K562 (cell line): ENCODE data around the gene CDHR2. TPM values are rescaled to one million over a fixed set of nuclear protein-coding genes. Genes with fewer than 3 reads are reported as not detected.

Experiments used
- ATAC-seq: fragments of 200-7000 bp; cut with Tn5 transposase; 3 replicates; pipeline ENCODE4 v1.9.1; 2020; ENCODE audit warnings: moderate library complexity
- BruUV-seq: library from RNA; stranded (reverse); fragments of 400-500 nt; replicated peaks from 2 replicates; lab custom pipeline; 2021; lab: Mats Ljungman, UMichigan
- CTCF ChIA-PET: fragments of 300-600 bp; formaldehyde crosslinking; extraction: SDS; loops from one replicate; lab custom pipeline; 2021; ENCODE audit warnings: low intra/inter-chr PET ratio; lab: Yijun Ruan, JAX
- POLR2A ChIA-PET: fragments of 300-600, 350-650 bp; sonication (Branson Sonifier 250); formaldehyde crosslinking; extraction: SDS; loops from one replicate; lab custom pipeline; 2021; ENCODE audit warnings: antibody characterized with exemption, inconsistent platforms; lab: Yijun Ruan, JAX
- DNase-seq, 4 experiments: peaks; one replicate each; pipeline versions ENCODE4 v3.0.0 to v3.0.0-alpha.2; 2011 to 2018; ENCODE audit warnings: low spot score in 3 of 4, mixed read lengths in 3 of 4; ENCODE audit errors: extremely low read depth in 1 of 4
- FAIRE-seq: peaks from 2 replicates; lab custom pipeline; 2011; peaks lifted over from hg19 to GRCh38; lab: Jason Lieb, UNC
- H2AFZ ChIP-seq: 2 replicates; pipeline ENCODE4 v1.6.0; 2011; ENCODE audit warnings: low read depth, low read length, control low read depth, inconsistent platforms
- H3K27ac ChIP-seq: fragments of 200-600 bp; 3 replicates; pipeline ENCODE4 v1.8.0; 2011; ENCODE audit warnings: low read depth, mild to moderate bottlenecking, control low read depth, inconsistent platforms, low read length, moderate library complexity, mixed read lengths; ENCODE audit errors: extremely low read depth
- H3K27me3 ChIP-seq, 2 experiments: fragments of 300-600 bp in 1 of 2; 2 replicates in 1 of 2; 3 replicates in 1 of 2; pipeline versions ENCODE4 v1.6.0 to v1.8.0; 2011; ENCODE audit warnings: inconsistent platforms in 2 of 2, low read length in 2 of 2, mild to moderate bottlenecking in 1 of 2, mixed read lengths in 1 of 2, moderate library complexity in 1 of 2; ENCODE audit not compliant: control insufficient read depth in 2 of 2, insufficient read depth in 2 of 2
- H3K36me3 ChIP-seq: fragments of 300-600 bp; 3 replicates; pipeline ENCODE4 v1.8.0; 2011; ENCODE audit warnings: mild to moderate bottlenecking, low read length, inconsistent platforms; ENCODE audit not compliant: control insufficient read depth, insufficient read depth
- H3K4me1 ChIP-seq, 2 experiments: fragments of 200-600 bp in 1 of 2; replicated peaks in 1 of 2; 2 replicates in 1 of 2; 3 replicates in 1 of 2; pipeline versions ENCODE4 v1.5.1 to v1.8.0; 2011; ENCODE audit warnings: inconsistent platforms in 2 of 2, low read length in 2 of 2, mild to moderate bottlenecking in 1 of 2, mixed read lengths in 1 of 2, moderate library complexity in 1 of 2; ENCODE audit not compliant: control insufficient read depth in 2 of 2, insufficient read depth in 2 of 2
- H3K4me2 ChIP-seq: 2 replicates; pipeline ENCODE4 v1.6.1; 2011; ENCODE audit warnings: low read length, control low read depth, inconsistent platforms, mixed read lengths; ENCODE audit not compliant: insufficient read depth
- H3K4me3 ChIP-seq: fragments of 200-600 bp; sonication (generic), shearing (Covaris generic); 2 replicates; pipeline ENCODE4 v1.5.1; 2016; ENCODE audit warnings: control low read depth, inconsistent platforms
- H3K79me2 ChIP-seq: fragments of 200-600 bp; 3 replicates; pipeline ENCODE4 v1.8.0; 2011; ENCODE audit warnings: low read length, inconsistent platforms; ENCODE audit not compliant: control insufficient read depth, insufficient read depth
- H3K9ac ChIP-seq, 2 experiments: 2 replicates each; pipeline versions ENCODE4 v1.6.0 to v1.6.1; 2011; ENCODE audit warnings: low read depth in 2 of 2, low read length in 2 of 2, control low read depth in 1 of 2, inconsistent platforms in 1 of 2, mild to moderate bottlenecking in 1 of 2, mixed read lengths in 1 of 2; ENCODE audit not compliant: insufficient read depth in 1 of 2
- H3K9me1 ChIP-seq: one replicate; pipeline ENCODE4 v1.6.0; 2011; ENCODE audit warnings: inconsistent platforms, mild to moderate bottlenecking, low read length, moderate library complexity; ENCODE audit not compliant: control insufficient read depth, insufficient read depth
- H3K9me3 ChIP-seq: replicated peaks from 2 replicates; pipeline ENCODE4 v1.5.1; 2011; ENCODE audit warnings: low read depth, low read length, inconsistent platforms; ENCODE audit not compliant: control insufficient read depth, insufficient read depth
- H4K20me1 ChIP-seq: replicated peaks from 2 replicates; pipeline ENCODE4 v1.6.1; 2011; ENCODE audit warnings: low read length, inconsistent platforms, mixed read lengths; ENCODE audit not compliant: control insufficient read depth, insufficient read depth
- CCAR2 ChIP-seq: fragments of 200-400 bp; formaldehyde crosslinking; IDR thresholded peaks from 2 replicates; pipeline ENCODE4 v1.6.1; 2017; ENCODE audit warnings: mild to moderate bottlenecking, low read depth, low read length
- MAX ChIP-seq: sonication (generic); formaldehyde crosslinking; IDR thresholded peaks from 2 replicates; pipeline ENCODE4 v1.9.0; 2022; ENCODE audit warnings: mild to moderate bottlenecking, missing genetic modification reagents
- RBFOX2 ChIP-seq: fragments of 200-400 bp; formaldehyde crosslinking; IDR thresholded peaks from 2 replicates; pipeline ENCODE4 v1.6.1; 2017; ENCODE audit warnings: low read depth, mild to moderate bottlenecking, low read length, moderate library complexity
- WGBS: fragments of 100-300 bp; shearing (Covaris generic); methylation state at CpG from one replicate; pipeline ENCODE4 v1.1.6; 2016; ENCODE audit warnings: low coverage, mixed read lengths; ENCODE audit not compliant: insufficient coverage; ENCODE audit errors: missing lambda C conversion rate; 5-methylcytosine and 5-hydroxymethylcytosine counted together
- in situ Hi-C: fragments of 300-500 bp; cut with MboI; formaldehyde crosslinking; loops from 4 replicates; pipeline ENCODE4 v1.15.0; 2018; ENCODE audit warnings: inconsistent platforms, mixed read lengths
- intact Hi-C: fragments of 100-400 bp; cut with micrococcal nuclease; formaldehyde crosslinking; loops from 2 replicates; pipeline ENCODE4 v1.14.2; 2022
- polyA plus RNA-seq, 8 experiments: library from polyadenylated mRNA; depleted of rRNA in 4 of 8; stranded (reverse) in 5 of 8; unstranded in 3 of 8; fragments of >200 nt; fragmentation: Nextera tagmentation in 2 of 8; fragmentation: Illumina TruSeq in 1 of 8; extraction: Ambion mirVana in 2 of 8; extraction: Trizol in 1 of 8; gene quantifications; 2 replicates each; pipeline versions ENCODE4 v1.2.1 to v1.2.3, GENCODE V29; 2011 to 2014; ENCODE audit warnings: inconsistent platforms in 1 of 8, missing spikeins in 1 of 8
- total RNA-seq, 7 experiments: library from RNA; depleted of rRNA in 6 of 7; stranded (reverse); fragments of >200 nt in 6 of 7; fragmentation: Illumina TruSeq in 2 of 7; extraction: Trizol in 2 of 7; gene quantifications; 2 replicates each; pipeline versions ENCODE4 v1.2.1 to v1.2.3, GENCODE V29; 2011 to 2021; ENCODE audit warnings: low replicate concordance in 1 of 7

CDHR2 gene
- total and polyA plus RNA-seq, 9 of the 15 experiments (the other 6 are each of a cell fraction or from before 2014, with no cell fraction given), result 0.01 to 0.62 (median 0.09) TPM; not detected in 2

- Histone ChIP-seq H3K79me2 (peaks cover 43% of the 10 kb centered on the region), H3K4me1 (peaks cover 37 to 56% of the 10 kb centered on the region in 2 experiments), H3K9ac (peak overlapping the region in 1 of 2 experiments; percentile 87; a peak in 3 of 4 replicates), H3K27ac (peak overlapping the region; percentile 32; the same call in 2 of the 3 replicates), H3K9me3 (no peaks in the 10 kb centered on the region), H3K4me3 (no peak overlapping the region), H3K4me2 (peak overlapping the region; percentile 99), H3K36me3 (peaks cover 59% of the 10 kb centered on the region; the same call in 2 of the 3 replicates), H2AFZ (no peak overlapping the region), H4K20me1 (peaks cover 26% of the 10 kb centered on the region; the same call in 1 of the 2 replicates), H3K27me3 (no peaks in the 10 kb centered on the region), H3K9me1 (peaks cover 4% of the 10 kb centered on the region)
- WGBS, result 71% methylated on average over 10 of the region's 10 CpGs
- DNase-seq (no peak), FAIRE-seq (no peak), ATAC-seq (no peak)
- CTCF ChIA-PET, result no interaction called here
- in situ Hi-C loops (no loop called here), intact Hi-C loops (no loop called here)
- POLR2A ChIA-PET, result interaction anchor here (0.5 to 1.6 kb wide), 8 partner anchors 9 to 641 kb away, joined by 3 to 8 read pairs (median 4); partner anchors contain the start of gene KIAA1191
- BruUV-seq, result no TSS peak
- TF ChIP-seq CCAR2 (no peak), MAX (peak; percentile 22; the same call in 1 of the 2 replicates), RBFOX2 (peak; percentile 33; the same call in 1 of the 2 replicates)
These were observed 15.1 kb upstream of the CDHR2 start for GRCh38 chr5:176533894-176534611.
